HCT116 (cell line): ENCODE data around the gene PLA2G2C. TPM values are rescaled to one million over a fixed set of nuclear protein-coding genes. Genes with fewer than 3 reads are reported as not detected.

ENCODE experiments used
- ATAC-seq: fragments of 200-7000 bp; cut with Tn5 transposase; 2 replicates; pipeline ENCODE4 v1.9.1; 2020; ENCODE audit warnings: mild to moderate bottlenecking, moderate library complexity
- BruUV-seq: library from RNA; stranded (reverse); fragments of 400-500 nt; replicated peaks from 2 replicates; lab custom pipeline; 2021; lab: Mats Ljungman, UMichigan
- CTCF ChIA-PET: fragments of 300-600 bp; sonication (Branson Sonifier 250); formaldehyde crosslinking; loops from one replicate; lab custom pipeline; 2021; ENCODE audit warnings: antibody characterized with exemption; lab: Charles Lee
- POLR2A ChIA-PET: fragments of 300-600, 350-600 bp; sonication (Branson Sonifier 250); formaldehyde crosslinking; loops from one replicate; lab custom pipeline; 2021; ENCODE audit warnings: antibody characterized with exemption; lab: Charles Lee
- RAD21 ChIA-PET, 2 experiments: fragments of 300-600 bp; sonication (Branson Sonifier 250); formaldehyde crosslinking; loops; one replicate each; lab custom pipeline; 2023; ENCODE audit warnings: low total read pairs in 2 of 2; ENCODE audit not compliant: uncharacterized antibody in 2 of 2, unreplicated experiment in 2 of 2, low non-redundant PET in 1 of 2; lab: Charles Lee
- DNase-seq: peaks from one replicate; pipeline ENCODE4 v3.0.0-alpha.2; 2010; ENCODE audit warnings: low read depth, low spot score
- H2AFZ ChIP-seq: fragments of 200-600 bp; shearing (Covaris generic), sonication (generic); 2 replicates; pipeline ENCODE4 v1.6.1; 2017; ENCODE audit warnings: low read depth, mixed run types, mixed read lengths, antibody characterized with exemption, low read length; ENCODE audit not compliant: poor library complexity, severe bottlenecking
- H3K27ac ChIP-seq: 2 replicates; pipeline ENCODE4 v1.5.1; 2012; ENCODE audit warnings: low read depth, low read length
- H3K27me3 ChIP-seq: fragments of 200-600 bp; sonication (generic); 2 replicates; pipeline ENCODE4 v1.6.1; 2016; ENCODE audit warnings: mixed run types, low read length, mixed read lengths; ENCODE audit not compliant: insufficient read depth
- H3K36me3 ChIP-seq, 2 experiments: fragments of 200-500 bp in 1 of 2; fragments of 200-600 bp in 1 of 2; sonication (Bioruptor generic) in 1 of 2; sonication (generic) in 1 of 2; 2 replicates each; pipeline versions ENCODE4 v1.5.1 to v1.6.1; 2014 to 2016; ENCODE audit warnings: low read length in 2 of 2, inconsistent platforms in 1 of 2, mixed read lengths in 1 of 2, mixed run types in 1 of 2; ENCODE audit not compliant: insufficient read depth in 2 of 2, control insufficient read depth in 1 of 2
- H3K4me1 ChIP-seq, 2 experiments: fragments of 200-600 bp in 1 of 2; sonication (generic) in 1 of 2; 2 replicates each; pipeline versions ENCODE4 v1.5.1 to v1.6.1; 2012 to 2017; ENCODE audit warnings: low read length in 2 of 2, inconsistent platforms in 1 of 2, mild to moderate bottlenecking in 1 of 2, mixed read lengths in 1 of 2, mixed run types in 1 of 2, moderate library complexity in 1 of 2; ENCODE audit not compliant: insufficient read depth in 2 of 2, control insufficient read depth in 1 of 2
- H3K4me2 ChIP-seq: fragments of 200-600 bp; sonication (generic); 2 replicates; pipeline ENCODE4 v1.6.1; 2017; ENCODE audit warnings: mixed run types, low read length, mixed read lengths
- H3K4me3 ChIP-seq, 2 experiments: fragments of 200-600 bp in 1 of 2; sonication (generic) in 1 of 2; replicated peaks in 1 of 2; 2 replicates each; pipeline ENCODE4 v1.5.1; 2011 to 2016; ENCODE audit warnings: low read length in 2 of 2, control low read depth in 1 of 2, low read depth in 1 of 2, mild to moderate bottlenecking in 1 of 2, mixed read lengths in 1 of 2, mixed run types in 1 of 2
- H3K79me2 ChIP-seq: fragments of 200-600 bp; sonication (generic); 2 replicates; pipeline ENCODE4 v1.6.1; 2017; ENCODE audit warnings: mild to moderate bottlenecking, mixed run types, low read length, moderate library complexity, mixed read lengths; ENCODE audit not compliant: insufficient read depth
- H3K9ac ChIP-seq: fragments of 200-600 bp; sonication (generic); 2 replicates; pipeline ENCODE4 v1.6.1; 2016; ENCODE audit warnings: low read length, mixed read lengths
- H3K9me2 ChIP-seq: fragments of 200-600 bp; sonication (generic), shearing (Covaris generic); 2 replicates; pipeline ENCODE4 v1.6.1; 2017; ENCODE audit warnings: mixed run types, mild to moderate bottlenecking, moderate library complexity; ENCODE audit not compliant: insufficient read depth
- H3K9me3 ChIP-seq, 2 experiments: fragments of 200-500 bp in 1 of 2; fragments of 200-600 bp in 1 of 2; sonication (Bioruptor generic) in 1 of 2; sonication (generic) in 1 of 2; 2 replicates each; pipeline ENCODE4 v1.6.1; 2014 to 2017; ENCODE audit warnings: low read length in 2 of 2, mixed read lengths in 2 of 2, inconsistent platforms in 1 of 2, low read depth in 1 of 2, mild to moderate bottlenecking in 1 of 2, mixed run types in 1 of 2, moderate library complexity in 1 of 2; ENCODE audit not compliant: control insufficient read depth in 1 of 2, insufficient read depth in 1 of 2
- H4K20me1 ChIP-seq: fragments of 200-600 bp; sonication (generic), shearing (Covaris generic); 2 replicates; pipeline ENCODE4 v1.6.1; 2017; ENCODE audit warnings: mixed run types, mild to moderate bottlenecking, moderate library complexity; ENCODE audit not compliant: insufficient read depth
- CBX3 ChIP-seq: IDR thresholded peaks from 2 replicates; pipeline ENCODE4 v1.6.1; 2012; ENCODE audit warnings: low read depth
- CEBPB ChIP-seq: IDR thresholded peaks from 2 replicates; pipeline ENCODE4 v1.6.1; 2012; ENCODE audit warnings: low read depth
- CTCF ChIP-seq, 3 experiments: fragments of 200-600 bp in 1 of 3; sonication (generic) in 1 of 3; IDR thresholded peaks in 2 of 3; conservative IDR thresholded peaks in 1 of 3; 2 replicates each; pipeline ENCODE4 v1.5.1; 2012 to 2017; ENCODE audit warnings: low read depth in 2 of 3, low read length in 2 of 3, antibody characterized with exemption in 1 of 3, borderline replicate concordance in 1 of 3, control low read depth in 1 of 3, mild to moderate bottlenecking in 1 of 3, mixed read lengths in 1 of 3, mixed run types in 1 of 3, moderate library complexity in 1 of 3; ENCODE audit not compliant: insufficient read depth in 1 of 3
- EZH2 ChIP-seq: fragments of 200-600 bp; sonication (generic); IDR thresholded peaks from 2 replicates; pipeline ENCODE4 v1.6.1; 2017; ENCODE audit warnings: antibody characterized with exemption, mixed run types
- FOSL1 ChIP-seq: IDR thresholded peaks from 2 replicates; pipeline ENCODE4 v1.6.1; 2012; ENCODE audit warnings: low read depth
- POLR2AphosphoS5 ChIP-seq: IDR thresholded peaks from 2 replicates; pipeline ENCODE4 v1.6.1; 2011; ENCODE audit warnings: mild to moderate bottlenecking, low read depth, low read length, moderate library complexity
- SIN3A ChIP-seq: IDR thresholded peaks from 2 replicates; pipeline ENCODE4 v1.6.1; 2012; ENCODE audit warnings: low read depth
- SP1 ChIP-seq: IDR thresholded peaks from 2 replicates; pipeline ENCODE4 v1.6.1; 2012; ENCODE audit warnings: low read depth
- ZFX ChIP-seq: fragments of 450-650 bp; IDR thresholded peaks from 2 replicates; pipeline ENCODE4 v1.6.1; 2017
- intact Hi-C: fragments of 100-400 bp; cut with micrococcal nuclease; formaldehyde crosslinking; loops from 2 replicates; pipeline ENCODE4 v1.10.0; 2022
- total RNA-seq: library from RNA; stranded (reverse); gene quantifications from one replicate; pipeline ENCODE4 v1.2.1, GENCODE V29; 2021; ENCODE audit not compliant: unreplicated experiment
- TF ChIP-seq, protein P1 (sequence below): IDR thresholded peaks from 2 replicates; pipeline ENCODE4 v1.6.1; 2011; ENCODE audit warnings: mild to moderate bottlenecking, low read length, moderate library complexity; ENCODE audit not compliant: insufficient replicate concordance; ENCODE audit errors: extremely low read depth
- TF ChIP-seq, protein P2 (sequence below): IDR thresholded peaks from 2 replicates; pipeline ENCODE4 v1.6.1; 2012

PLA2G2C gene
- total RNA-seq, 1 experiment from 2014 or later: not detected

DNA sequence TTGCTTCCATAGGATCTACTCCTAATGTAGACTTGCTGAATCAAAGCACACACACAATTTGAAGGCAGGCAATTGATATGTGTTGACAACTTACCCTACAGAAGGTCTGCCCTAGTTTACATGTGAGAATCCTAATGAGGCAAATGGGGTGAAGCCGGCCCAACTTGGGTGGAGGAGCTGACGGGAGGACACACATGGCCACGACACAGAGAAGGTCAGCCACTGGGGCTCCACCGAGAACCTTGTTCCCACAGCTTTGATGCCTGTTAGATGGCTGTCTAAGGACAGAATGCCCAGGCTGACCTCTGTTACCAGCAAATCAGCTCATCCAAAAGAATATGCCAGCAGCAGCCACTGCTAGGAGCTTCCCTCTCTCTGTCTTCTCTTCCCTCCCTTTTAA lies 65.5 kb downstream of the PLA2G2C start:
- Histone ChIP-seq H3K27ac (no peak overlapping the region), H3K4me1 (peaks cover 9 to 15% of the 10 kb centered on the region in 2 experiments), H3K9me2 (no peaks in the 10 kb centered on the region), H3K4me3 (no peak overlapping the region), H3K9me3 (no peaks in the 10 kb centered on the region), H3K27me3 (no peaks in the 10 kb centered on the region), H4K20me1 (no peaks in the 10 kb centered on the region), H3K79me2 (no peaks in the 10 kb centered on the region), H3K9ac (no peak overlapping the region), H2AFZ (no peak overlapping the region), H3K36me3 (no peaks in the 10 kb centered on the region), H3K4me2 (no peak overlapping the region)
- intact Hi-C loops: no loop called here
- ATAC-seq (no peak), DNase-seq (no peak)
- no TSS peak for BruUV-seq
- no peak for TF ChIP-seq CBX3
- TF ChIP-seq SP1: no peak
- TF ChIP-seq FOSL1: no peak
- TF ChIP-seq CEBPB: no peak
- no peak for TF ChIP-seq CTCF (IDR thresholded peaks at IDR 0.05 in 2 of 3, conservative IDR thresholded peaks at IDR 0.05 in 1 of 3; ENCODE audit: borderline replicate concordance in 1 of 3, insufficient read depth in 1 of 3, low read depth in 2 of 3, low read length in 2 of 3)
- no peak for TF ChIP-seq ZFX
- no peak for TF ChIP-seq SIN3A
- no peak for TF ChIP-seq EZH2
- TF ChIP-seq, protein P1, sequence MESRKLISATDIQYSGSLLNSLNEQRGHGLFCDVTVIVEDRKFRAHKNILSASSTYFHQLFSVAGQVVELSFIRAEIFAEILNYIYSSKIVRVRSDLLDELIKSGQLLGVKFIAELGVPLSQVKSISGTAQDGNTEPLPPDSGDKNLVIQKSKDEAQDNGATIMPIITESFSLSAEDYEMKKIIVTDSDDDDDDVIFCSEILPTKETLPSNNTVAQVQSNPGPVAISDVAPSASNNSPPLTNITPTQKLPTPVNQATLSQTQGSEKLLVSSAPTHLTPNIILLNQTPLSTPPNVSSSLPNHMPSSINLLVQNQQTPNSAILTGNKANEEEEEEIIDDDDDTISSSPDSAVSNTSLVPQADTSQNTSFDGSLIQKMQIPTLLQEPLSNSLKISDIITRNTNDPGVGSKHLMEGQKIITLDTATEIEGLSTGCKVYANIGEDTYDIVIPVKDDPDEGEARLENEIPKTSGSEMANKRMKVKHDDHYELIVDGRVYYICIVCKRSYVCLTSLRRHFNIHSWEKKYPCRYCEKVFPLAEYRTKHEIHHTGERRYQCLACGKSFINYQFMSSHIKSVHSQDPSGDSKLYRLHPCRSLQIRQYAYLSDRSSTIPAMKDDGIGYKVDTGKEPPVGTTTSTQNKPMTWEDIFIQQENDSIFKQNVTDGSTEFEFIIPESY: no peak
- no peak for TF ChIP-seq POLR2AphosphoS5
- TF ChIP-seq, protein P2, sequence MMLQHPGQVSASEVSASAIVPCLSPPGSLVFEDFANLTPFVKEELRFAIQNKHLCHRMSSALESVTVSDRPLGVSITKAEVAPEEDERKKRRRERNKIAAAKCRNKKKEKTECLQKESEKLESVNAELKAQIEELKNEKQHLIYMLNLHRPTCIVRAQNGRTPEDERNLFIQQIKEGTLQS: no peak
- CTCF ChIA-PET: no interaction called here
- RAD21 ChIA-PET: no interaction called here
- POLR2A ChIA-PET: no interaction called here
